ENCODE data around the gene SFXN4.

- TF ChIP-seq POLR2A (IDR thresholded peaks at IDR 0.05) (no peak), CTCF (IDR thresholded peaks at IDR 0.05) (no peak), EP300 (IDR thresholded peaks at IDR 0.05) (no peak)
Measured at GRCh38 chr10:119120875-119121274, 44.6 kb downstream of the SFXN4 start.

Data from ovary (tissue), 3 donors.